Measurements from ENCODE around the gene KCNK10. TPM values are rescaled to one million over a fixed set of nuclear protein-coding genes. Genes with fewer than 3 reads are reported as not detected.

The KCNK10 gene, protein sequence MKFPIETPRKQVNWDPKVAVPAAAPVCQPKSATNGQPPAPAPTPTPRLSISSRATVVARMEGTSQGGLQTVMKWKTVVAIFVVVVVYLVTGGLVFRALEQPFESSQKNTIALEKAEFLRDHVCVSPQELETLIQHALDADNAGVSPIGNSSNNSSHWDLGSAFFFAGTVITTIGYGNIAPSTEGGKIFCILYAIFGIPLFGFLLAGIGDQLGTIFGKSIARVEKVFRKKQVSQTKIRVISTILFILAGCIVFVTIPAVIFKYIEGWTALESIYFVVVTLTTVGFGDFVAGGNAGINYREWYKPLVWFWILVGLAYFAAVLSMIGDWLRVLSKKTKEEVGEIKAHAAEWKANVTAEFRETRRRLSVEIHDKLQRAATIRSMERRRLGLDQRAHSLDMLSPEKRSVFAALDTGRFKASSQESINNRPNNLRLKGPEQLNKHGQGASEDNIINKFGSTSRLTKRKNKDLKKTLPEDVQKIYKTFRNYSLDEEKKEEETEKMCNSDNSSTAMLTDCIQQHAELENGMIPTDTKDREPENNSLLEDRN
- total RNA-seq: not detected in 2 replicates

DNA sequence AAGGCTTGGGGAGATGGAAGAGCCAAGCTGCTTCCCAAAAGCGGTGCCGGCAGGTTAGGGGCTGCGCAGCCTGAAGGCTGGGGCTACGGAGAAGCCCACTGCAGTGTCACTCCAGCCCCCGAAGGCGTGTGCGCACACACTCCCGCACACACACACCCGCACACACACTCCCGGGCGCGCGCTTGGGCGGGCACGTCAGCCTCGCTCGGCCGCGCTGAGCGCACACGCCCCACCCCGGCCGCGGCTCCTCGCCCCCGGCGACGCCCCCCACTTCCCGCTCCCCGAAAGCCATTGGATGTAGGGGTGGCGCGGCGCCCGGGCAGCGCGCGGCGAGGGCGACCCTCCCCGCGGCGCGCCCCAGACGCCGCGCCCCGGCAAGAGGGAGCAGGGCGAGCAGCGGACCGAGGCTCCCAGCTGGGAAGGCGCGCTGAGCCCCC, at the start of gene KCNK10:
KCNK10 (minus strand) TSS at position 184 of the 437 bp plus-strand sequence. CDS start 471 bp downstream, outside the sequence.

Other genes with a start within 250 kb of the KCNK10 start
- 10.1 and 16.3 TPM in 2 replicates for gene SPATA7, start 62.4 kb upstream of the KCNK10 start, total RNA-seq
- 9.5 and 9.6 TPM in 2 replicates for gene PTPN21, start 231.7 kb upstream of the KCNK10 start, total RNA-seq
- 62.7 and 74.9 TPM in 2 replicates for gene ZC3H14, start 239.8 kb upstream of the KCNK10 start, total RNA-seq

Data from vein endothelial cell (primary cell).